ENCODE results near the gene PLLP. TPM values are rescaled to one million over a fixed set of nuclear protein-coding genes. Genes with fewer than 3 reads are reported as not detected.
"Not testable (repeated sequence)": the region's sequence is repeated elsewhere in the genome, so short reads cannot be mapped to it uniquely, and the experiment has no call there.

PLLP gene
- total RNA-seq, 2 donors from 2014 or later, result 11.6 to 16.7 TPM

DNA sequence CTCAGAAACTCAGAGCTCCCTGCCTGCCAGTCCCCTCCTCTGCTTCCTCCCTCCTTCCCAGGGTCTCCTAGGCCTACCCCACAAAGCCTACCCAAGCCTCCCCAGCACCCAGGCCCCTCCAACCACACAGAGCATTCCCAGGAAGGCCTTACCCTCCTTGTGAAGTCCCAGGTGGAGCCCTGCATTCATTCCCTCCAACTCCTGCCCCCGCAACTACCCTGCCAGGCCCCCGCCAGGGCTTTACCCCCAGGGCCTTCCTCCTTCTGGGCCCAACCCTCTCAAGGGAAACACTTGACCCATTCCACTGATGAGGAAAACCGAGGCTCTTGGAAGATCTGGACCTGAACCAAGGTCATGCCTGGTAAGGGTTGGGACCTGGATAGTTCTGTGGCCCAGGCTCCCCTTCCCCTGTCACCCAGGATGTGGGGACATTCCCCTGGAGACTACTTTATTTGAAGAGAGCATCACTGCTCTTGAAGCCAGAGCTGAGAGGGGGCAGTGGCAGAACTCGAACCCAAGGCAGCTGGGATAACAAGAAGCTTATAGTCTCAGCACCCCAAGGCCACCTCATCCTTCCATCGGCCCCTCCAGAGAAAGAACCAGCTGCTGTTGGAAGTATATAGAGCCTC, 12.5 kb downstream of the PLLP start:
- Histone ChIP-seq H3K27ac (no peak overlapping the region), H3K4me1 (peaks cover 4% of the 10 kb centered on the region), H3K9ac (ENCODE audit: low read depth in 2 of 2, low read length in 2 of 2) (no peak overlapping the region), H3K27me3 (no peaks in the 10 kb centered on the region), H3K4me3 (no peak overlapping the region), H3K9me3 (no peaks in the 10 kb centered on the region), H3K36me3 (no peaks in the 10 kb centered on the region)
- intact Hi-C loops (cut with DNase I), result no loop called here
- TF ChIP-seq, protein P1, sequence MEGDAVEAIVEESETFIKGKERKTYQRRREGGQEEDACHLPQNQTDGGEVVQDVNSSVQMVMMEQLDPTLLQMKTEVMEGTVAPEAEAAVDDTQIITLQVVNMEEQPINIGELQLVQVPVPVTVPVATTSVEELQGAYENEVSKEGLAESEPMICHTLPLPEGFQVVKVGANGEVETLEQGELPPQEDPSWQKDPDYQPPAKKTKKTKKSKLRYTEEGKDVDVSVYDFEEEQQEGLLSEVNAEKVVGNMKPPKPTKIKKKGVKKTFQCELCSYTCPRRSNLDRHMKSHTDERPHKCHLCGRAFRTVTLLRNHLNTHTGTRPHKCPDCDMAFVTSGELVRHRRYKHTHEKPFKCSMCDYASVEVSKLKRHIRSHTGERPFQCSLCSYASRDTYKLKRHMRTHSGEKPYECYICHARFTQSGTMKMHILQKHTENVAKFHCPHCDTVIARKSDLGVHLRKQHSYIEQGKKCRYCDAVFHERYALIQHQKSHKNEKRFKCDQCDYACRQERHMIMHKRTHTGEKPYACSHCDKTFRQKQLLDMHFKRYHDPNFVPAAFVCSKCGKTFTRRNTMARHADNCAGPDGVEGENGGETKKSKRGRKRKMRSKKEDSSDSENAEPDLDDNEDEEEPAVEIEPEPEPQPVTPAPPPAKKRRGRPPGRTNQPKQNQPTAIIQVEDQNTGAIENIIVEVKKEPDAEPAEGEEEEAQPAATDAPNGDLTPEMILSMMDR (IDR thresholded peaks at IDR 0.05), result no peak
- no peak for DNase-seq

GRCh38 chr16:57271063-57271345, 13.5 kb downstream of the PLLP start:
- H3K9me3 ChIP-seq, result no peaks in the 10 kb centered on the region
- DNase-seq, result no peak
- peaks cover 4% of the 10 kb centered on the region for H3K4me1 ChIP-seq
- TF ChIP-seq, protein P1 (IDR thresholded peaks at IDR 0.05), result no peak
- H3K27ac ChIP-seq, result no peak overlapping the region
- no peak overlapping the region for H3K9ac ChIP-seq (ENCODE audit: low read depth in 2 of 2, low read length in 2 of 2)
- intact Hi-C loops (cut with DNase I), result no loop called here
- H3K4me3 ChIP-seq, result no peak overlapping the region
- no peaks in the 10 kb centered on the region for H3K36me3 ChIP-seq
- no peaks in the 10 kb centered on the region for H3K27me3 ChIP-seq

DNA sequence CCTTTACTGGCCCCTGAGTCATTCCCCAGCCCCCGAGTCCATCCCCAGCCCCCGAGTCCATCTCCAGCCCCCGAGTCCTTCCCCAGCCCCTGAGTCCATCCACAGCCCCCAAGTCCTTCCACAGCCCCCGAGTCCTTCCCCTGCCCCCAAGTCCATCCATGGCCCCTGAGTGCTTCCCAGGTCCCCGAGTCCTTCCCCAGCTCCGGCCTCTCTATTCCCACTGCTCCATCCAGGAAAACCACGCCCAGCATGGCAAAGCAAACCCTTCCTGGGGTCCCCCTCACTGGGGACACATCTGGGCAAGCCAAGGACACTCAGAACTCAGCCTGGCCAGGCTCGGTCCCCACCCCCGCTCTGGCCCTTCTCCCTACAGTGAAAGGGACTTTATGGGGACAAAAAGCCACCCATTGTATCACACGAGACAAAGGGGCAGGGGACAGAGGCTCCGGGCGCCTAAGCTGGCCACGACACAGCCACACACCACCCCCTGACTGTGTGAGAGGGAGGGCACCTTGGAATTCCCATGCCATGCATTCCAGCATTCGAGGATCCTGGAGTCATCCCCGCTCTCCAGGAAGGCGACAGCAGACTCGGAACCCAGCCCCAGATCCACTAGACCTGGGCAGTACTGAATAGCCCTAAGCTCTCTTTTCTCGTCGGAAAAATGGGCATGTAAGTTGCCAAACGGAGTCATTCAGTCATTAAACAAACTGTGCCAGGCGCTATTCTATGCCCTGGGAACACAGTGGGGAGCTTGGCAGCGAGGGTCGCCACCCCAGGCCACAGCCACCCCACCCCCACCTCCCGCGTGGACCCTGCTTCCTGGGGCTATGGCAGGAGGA, 14.0 kb downstream of the PLLP start:
- Histone ChIP-seq H3K4me1 (peaks cover 4% of the 10 kb centered on the region), H3K27ac (no peak overlapping the region)
- no peak for DNase-seq

GRCh38 chr16:57268804-57269800, 15.4 kb downstream of the PLLP start:
- intact Hi-C loops (cut with DNase I), result no loop called here
- peak overlapping the region in 1 of 2 donors; percentile 3 for H3K9ac ChIP-seq (ENCODE audit: low read depth in 2 of 2, low read length in 2 of 2)
- peak overlapping the region; percentile 28 for H3K27ac ChIP-seq
- no peaks in the 10 kb centered on the region for H3K27me3 ChIP-seq
- no peaks in the 10 kb centered on the region for H3K9me3 ChIP-seq
- TF ChIP-seq, protein P1 (IDR thresholded peaks at IDR 0.05), result no peak
- no peaks in the 10 kb centered on the region for H3K36me3 ChIP-seq
- peak; percentile 91 for DNase-seq
- peaks cover 8% of the 10 kb centered on the region for H3K4me1 ChIP-seq
- no peak overlapping the region for H3K4me3 ChIP-seq

More for the DNA sequence above, 14.0 kb downstream of the PLLP start:
- intact Hi-C loops (cut with DNase I), result no loop called here
- H3K27me3 ChIP-seq, result no peaks in the 10 kb centered on the region
- no peak overlapping the region for H3K4me3 ChIP-seq
- no peaks in the 10 kb centered on the region for H3K9me3 ChIP-seq
- TF ChIP-seq, protein P1 (IDR thresholded peaks at IDR 0.05), result no peak
- H3K9ac ChIP-seq (ENCODE audit: low read depth in 2 of 2, low read length in 2 of 2), result no peak overlapping the region
- H3K36me3 ChIP-seq, result no peaks in the 10 kb centered on the region

GRCh38 chr16:57267343-57267742, 17.1 kb downstream of the PLLP start:
- intact Hi-C loops (cut with DNase I), result not testable (repeated sequence)

More at GRCh38 chr16:57267343-57267742, 17.1 kb downstream of the PLLP start:
- not testable (repeated sequence) for DNase-seq; H3K9me3 ChIP-seq; H3K27ac ChIP-seq; H3K9ac ChIP-seq (ENCODE audit: low read depth in 2 of 2, low read length in 2 of 2); H3K4me1 ChIP-seq; H3K4me3 ChIP-seq; H3K36me3 ChIP-seq; H3K27me3 ChIP-seq
